ENCODE measurements around the gene PTPN1. TPM values are rescaled to one million over a fixed set of nuclear protein-coding genes. Genes with fewer than 3 reads are reported as not detected.
"Not testable (repeated sequence)": the region's sequence is repeated elsewhere in the genome, so short reads cannot be mapped to it uniquely, and the experiment has no call there.

PTPN1 gene
- total RNA-seq, 1 experiment from 2014 or later: 36.6 TPM

- peak; percentile 86 for DNase-seq (ENCODE audit: low spot score)
These were observed 31.8 kb upstream of the PTPN1 start for GRCh38 chr20:50478162-50478990.

GRCh38 chr20:50481741-50482140, 28.4 kb upstream of the PTPN1 start:
- DNase-seq (ENCODE audit: low spot score): no peak

GRCh38 chr20:50482396-50482981, 27.7 kb upstream of the PTPN1 start:
- DNase-seq (ENCODE audit: low spot score): no peak

GRCh38 chr20:50484271-50484976, 25.8 kb upstream of the PTPN1 start:
- DNase-seq (ENCODE audit: low spot score): peak; percentile 23

GRCh38 chr20:50487397-50487796, 22.8 kb upstream of the PTPN1 start:
- no peak for DNase-seq (ENCODE audit: low spot score)

GRCh38 chr20:50488236-50488806, 21.9 kb upstream of the PTPN1 start:
- no peak for DNase-seq (ENCODE audit: low spot score)

- DNase-seq (ENCODE audit: low spot score): no peak
These were observed 19.0 kb upstream of the PTPN1 start for GRCh38 chr20:50491168-50491567.

- DNase-seq (ENCODE audit: low spot score): no peak
These were observed 18.1 kb upstream of the PTPN1 start for GRCh38 chr20:50491926-50492634.

GRCh38 chr20:50493881-50494253, 16.3 kb upstream of the PTPN1 start:
- no peak for DNase-seq (ENCODE audit: low spot score)

- DNase-seq (ENCODE audit: low spot score): no peak
These were observed 15.8 kb upstream of the PTPN1 start for GRCh38 chr20:50494428-50494827.

GRCh38 chr20:50496773-50497385, 13.3 kb upstream of the PTPN1 start:
- no peak for DNase-seq (ENCODE audit: low spot score)

GRCh38 chr20:50498071-50498776, 12.0 kb upstream of the PTPN1 start:
- no peak for DNase-seq (ENCODE audit: low spot score)

- no peak for DNase-seq (ENCODE audit: low spot score)
These were observed 10.2 kb upstream of the PTPN1 start for GRCh38 chr20:50499938-50500337.

GRCh38 chr20:50501972-50502745, 8.0 kb upstream of the PTPN1 start:
- no peak for DNase-seq (ENCODE audit: low spot score)

- peak; percentile 55 for DNase-seq (ENCODE audit: low spot score)
These were observed 5.9 kb upstream of the PTPN1 start for GRCh38 chr20:50504231-50504823.

GRCh38 chr20:50506270-50506579, 4.0 kb upstream of the PTPN1 start:
- DNase-seq (ENCODE audit: low spot score): no peak

- not testable (repeated sequence) for DNase-seq (ENCODE audit: low spot score)
These were observed 2.4 kb upstream of the PTPN1 start for GRCh38 chr20:50507745-50508144.

- DNase-seq (ENCODE audit: low spot score): no peak
These were observed 1.9 kb upstream of the PTPN1 start for GRCh38 chr20:50508171-50508755.

Data from HT-29 (cell line).